GM19438 (cell line): ENCODE measurements around the gene MESP2.

Experiments
- ATAC-seq: cut with Tn5 transposase; IDR thresholded peaks from one replicate; pipeline ENCODE4 v1.9.1; 2021; ENCODE audit warnings: low read depth; ENCODE audit not compliant: unreplicated experiment

MESP2 gene

GRCh38 chr15:89812847-89813320, 36.8 kb downstream of the MESP2 start:
- no peak for ATAC-seq

- no peak for ATAC-seq
Observed at GRCh38 chr15:89813381-89814111, 37.4 kb downstream of the MESP2 start.

GRCh38 chr15:89814112-89814742, 38.1 kb downstream of the MESP2 start:
- ATAC-seq = no peak

GRCh38 chr15:89815769-89816168, 39.6 kb downstream of the MESP2 start:
- no peak for ATAC-seq

GRCh38 chr15:89817701-89818280, 41.7 kb downstream of the MESP2 start:
- ATAC-seq = no peak

GRCh38 chr15:89818287-89818686, 42.2 kb downstream of the MESP2 start:
- ATAC-seq = no peak

GRCh38 chr15:89820666-89821611, 44.8 kb downstream of the MESP2 start:
- ATAC-seq = no peak

GRCh38 chr15:89822026-89822425, 45.9 kb downstream of the MESP2 start:
- no peak for ATAC-seq

- ATAC-seq = no peak
Observed at GRCh38 chr15:89822611-89822950, 46.4 kb downstream of the MESP2 start.

- no peak for ATAC-seq
Observed at GRCh38 chr15:89822951-89823711, 47.0 kb downstream of the MESP2 start.

DNA sequence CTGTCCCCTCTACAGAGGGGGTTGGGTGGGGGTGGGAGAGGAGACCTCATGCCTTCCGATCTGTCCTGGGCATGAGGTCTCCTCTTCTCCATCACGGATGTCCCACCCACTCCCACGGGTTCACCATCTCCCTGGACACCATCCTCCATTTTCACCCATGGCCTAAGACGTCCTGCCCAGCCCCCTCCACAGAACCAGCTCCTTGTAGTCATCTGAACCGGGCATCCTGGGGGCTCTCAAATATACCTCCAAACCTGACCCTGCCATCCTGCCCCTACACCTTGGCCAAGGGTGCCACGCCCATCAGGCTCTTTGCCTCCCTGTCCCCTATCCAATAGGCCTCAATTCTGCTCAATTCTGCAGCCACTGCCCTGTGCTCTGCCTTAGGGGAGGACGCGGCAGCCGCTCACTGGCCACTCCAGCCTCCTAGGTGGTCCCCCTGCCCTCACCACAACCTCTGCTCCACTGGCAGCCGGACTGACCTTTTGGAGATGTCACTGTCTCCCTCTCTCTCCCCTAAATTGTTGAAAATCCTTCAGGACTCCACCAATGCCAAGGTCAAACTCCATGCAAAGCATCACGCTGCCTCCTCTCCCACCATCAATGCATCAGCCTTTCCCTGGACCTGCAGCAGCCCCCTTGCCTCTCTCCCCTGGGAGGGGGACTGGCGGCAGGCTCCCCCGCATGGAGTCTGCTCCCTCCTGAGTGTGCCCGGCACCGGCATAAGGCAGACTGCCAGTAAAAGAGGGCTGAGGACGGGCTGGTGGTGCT, 47.9 kb downstream of the MESP2 start:
- no peak for ATAC-seq

- no peak for ATAC-seq
Observed at GRCh38 chr15:89824607-89824867, 48.4 kb downstream of the MESP2 start.

GRCh38 chr15:89825271-89825940, 49.3 kb downstream of the MESP2 start:
- ATAC-seq = no peak

DNA sequence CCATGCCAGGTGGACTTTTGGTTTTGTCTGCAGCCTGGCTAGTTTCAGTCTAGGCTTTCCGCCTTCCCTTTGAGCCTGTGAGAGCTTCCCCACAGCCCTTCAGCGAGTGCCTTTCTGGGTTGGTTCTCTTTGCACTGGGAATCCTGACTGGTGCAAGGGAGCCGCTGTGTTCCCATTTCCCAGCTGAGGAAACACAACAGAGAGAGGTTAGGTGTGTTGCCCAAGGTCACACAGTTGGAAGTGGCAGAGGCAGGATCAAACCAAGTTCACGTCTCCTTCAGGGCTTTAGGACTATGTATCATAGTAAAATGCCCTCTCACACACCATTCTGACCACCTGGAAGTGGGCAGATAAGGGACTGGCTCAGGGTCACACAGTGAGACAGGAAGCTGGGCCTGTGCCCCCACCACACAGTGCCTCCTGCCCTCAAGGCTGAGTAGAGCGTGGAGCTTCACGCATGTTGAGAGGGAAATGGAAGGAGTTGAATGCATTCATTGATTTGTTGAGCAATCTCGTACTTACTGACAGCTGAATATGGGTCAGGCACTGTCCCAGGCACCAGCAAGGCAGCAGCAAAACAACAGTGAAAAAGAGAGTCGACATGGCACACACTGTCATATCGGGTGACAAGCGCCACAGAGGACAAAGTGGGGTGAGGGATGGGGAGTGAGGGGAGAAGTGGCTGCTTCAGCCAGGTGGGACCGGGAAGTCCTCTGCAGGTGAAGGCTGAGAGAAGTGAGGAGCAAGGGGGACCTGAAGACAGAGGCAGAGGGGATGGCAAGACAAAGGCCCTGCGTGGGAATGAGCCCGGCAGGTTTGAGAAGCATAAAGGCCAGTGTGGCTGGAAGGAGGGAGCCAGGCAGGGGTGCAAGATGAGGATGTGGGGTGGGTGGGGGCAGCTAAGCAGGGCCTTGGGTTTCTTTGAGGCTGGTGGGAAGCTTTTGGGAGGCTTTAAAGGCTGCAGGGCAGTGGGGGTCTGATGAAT, 50.8 kb downstream of the MESP2 start:
- no peak for ATAC-seq

- ATAC-seq = no peak
Observed at GRCh38 chr15:89827829-89828228, 51.7 kb downstream of the MESP2 start.
